Epithelial cell of proximal tubule (primary cell): ENCODE measurements around the gene PPFIA1. TPM values are rescaled to one million over a fixed set of nuclear protein-coding genes. Genes with fewer than 3 reads are reported as not detected.

Source experiments
- DNase-seq: peaks from one replicate; pipeline ENCODE4 v3.0.0-alpha.2; 2011; ENCODE audit warnings: low read depth
- H3K4me3 ChIP-seq: 2 replicates; pipeline ENCODE4 v1.5.1; 2011; ENCODE audit warnings: low read depth, mild to moderate bottlenecking, low read length
- total RNA-seq: library from RNA; depleted of rRNA; stranded (reverse); fragments of >200 nt; gene quantifications from 2 replicates; pipeline ENCODE4 v1.2.3, GENCODE V29; 2015
- TF ChIP-seq, protein P1 (sequence below): conservative IDR thresholded peaks from 2 replicates; pipeline ENCODE4 v1.5.1; 2012; ENCODE audit warnings: low read depth, mild to moderate bottlenecking, low read length

Gene PPFIA1
- total RNA-seq, 1 donor from 2014 or later: 18.0 TPM

DNA sequence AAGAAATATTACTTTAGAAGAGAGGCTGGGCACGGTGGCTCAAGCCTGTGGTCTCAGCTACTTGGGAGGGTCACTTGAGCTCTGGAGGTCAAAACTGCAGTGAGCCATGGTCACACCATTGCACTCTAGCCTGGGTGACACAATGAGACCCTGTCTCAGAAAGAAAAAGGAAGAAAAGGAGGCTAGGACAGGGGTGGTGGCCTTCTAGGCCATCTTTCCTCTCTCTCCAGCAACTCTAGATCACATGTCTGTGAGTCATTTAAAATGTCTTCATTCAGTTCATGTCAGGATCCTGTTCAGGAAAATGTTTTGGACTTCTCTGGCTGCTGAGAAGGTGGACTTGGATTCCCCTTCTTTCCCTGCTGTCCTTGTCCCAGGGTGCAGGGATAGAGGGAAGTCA lies 53.3 kb downstream of the PPFIA1 start:
- DNase-seq: no peak
- TF ChIP-seq, protein P1, sequence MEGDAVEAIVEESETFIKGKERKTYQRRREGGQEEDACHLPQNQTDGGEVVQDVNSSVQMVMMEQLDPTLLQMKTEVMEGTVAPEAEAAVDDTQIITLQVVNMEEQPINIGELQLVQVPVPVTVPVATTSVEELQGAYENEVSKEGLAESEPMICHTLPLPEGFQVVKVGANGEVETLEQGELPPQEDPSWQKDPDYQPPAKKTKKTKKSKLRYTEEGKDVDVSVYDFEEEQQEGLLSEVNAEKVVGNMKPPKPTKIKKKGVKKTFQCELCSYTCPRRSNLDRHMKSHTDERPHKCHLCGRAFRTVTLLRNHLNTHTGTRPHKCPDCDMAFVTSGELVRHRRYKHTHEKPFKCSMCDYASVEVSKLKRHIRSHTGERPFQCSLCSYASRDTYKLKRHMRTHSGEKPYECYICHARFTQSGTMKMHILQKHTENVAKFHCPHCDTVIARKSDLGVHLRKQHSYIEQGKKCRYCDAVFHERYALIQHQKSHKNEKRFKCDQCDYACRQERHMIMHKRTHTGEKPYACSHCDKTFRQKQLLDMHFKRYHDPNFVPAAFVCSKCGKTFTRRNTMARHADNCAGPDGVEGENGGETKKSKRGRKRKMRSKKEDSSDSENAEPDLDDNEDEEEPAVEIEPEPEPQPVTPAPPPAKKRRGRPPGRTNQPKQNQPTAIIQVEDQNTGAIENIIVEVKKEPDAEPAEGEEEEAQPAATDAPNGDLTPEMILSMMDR: no peak
- H3K4me3 ChIP-seq: no peak overlapping the region

DNA sequence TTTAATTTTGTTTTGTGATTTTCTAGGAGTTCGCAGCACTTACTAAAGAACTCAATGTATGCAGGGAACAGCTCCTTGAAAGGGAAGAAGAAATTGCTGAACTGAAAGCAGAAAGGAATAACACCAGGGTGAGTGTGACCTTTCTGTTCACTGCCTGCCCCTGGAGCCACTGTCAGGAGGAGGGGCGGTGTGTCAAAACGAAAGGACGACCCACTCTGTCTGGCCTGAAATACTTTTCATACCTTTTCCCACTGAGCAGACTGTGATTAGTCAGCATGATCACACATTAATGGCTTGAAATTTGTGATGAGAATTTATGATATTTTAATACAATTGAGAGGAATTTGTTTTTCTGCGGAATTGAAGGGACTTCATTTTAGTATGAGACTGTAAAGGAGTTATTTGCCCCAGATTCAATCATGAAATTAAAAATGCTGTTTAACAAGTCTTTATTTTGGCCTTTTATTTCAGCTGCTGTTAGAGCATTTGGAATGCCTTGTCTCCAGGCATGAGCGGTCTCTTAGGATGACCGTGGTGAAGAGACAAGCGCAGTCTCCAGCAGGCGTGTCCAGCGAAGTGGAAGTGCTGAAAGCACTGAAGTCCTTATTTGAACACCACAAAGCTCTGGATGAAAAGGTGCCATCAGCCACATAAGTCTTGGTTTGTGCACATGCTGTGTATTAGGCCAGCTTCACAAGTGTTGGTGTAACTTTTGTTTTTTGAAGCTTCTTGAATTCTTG lies 54.1 kb downstream of the PPFIA1 start:
- no peak for DNase-seq
- H3K4me3 ChIP-seq: no peak overlapping the region
- TF ChIP-seq, protein P1: no peak

DNA sequence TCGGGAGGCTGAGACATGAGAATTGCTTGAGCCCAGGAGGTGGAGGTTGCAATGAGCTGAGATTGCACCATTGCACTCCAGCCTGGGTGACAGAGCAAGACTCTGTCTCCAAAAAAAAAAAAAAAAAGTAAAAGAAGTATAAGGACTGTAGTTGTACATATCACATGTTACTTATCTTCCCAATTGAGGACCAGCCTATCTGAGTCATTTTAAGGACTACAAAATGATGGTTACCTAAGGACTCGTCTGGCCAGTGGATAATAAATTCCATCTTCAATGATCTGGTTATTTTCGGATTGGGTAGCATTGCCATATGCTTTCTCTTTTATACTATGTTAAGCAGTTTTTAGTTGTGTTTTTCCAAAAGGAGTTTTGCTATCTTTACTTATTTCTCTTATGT lies 55.3 kb downstream of the PPFIA1 start:
- H3K4me3 ChIP-seq: no peak overlapping the region
- DNase-seq: no peak
- TF ChIP-seq, protein P1: no peak

DNA sequence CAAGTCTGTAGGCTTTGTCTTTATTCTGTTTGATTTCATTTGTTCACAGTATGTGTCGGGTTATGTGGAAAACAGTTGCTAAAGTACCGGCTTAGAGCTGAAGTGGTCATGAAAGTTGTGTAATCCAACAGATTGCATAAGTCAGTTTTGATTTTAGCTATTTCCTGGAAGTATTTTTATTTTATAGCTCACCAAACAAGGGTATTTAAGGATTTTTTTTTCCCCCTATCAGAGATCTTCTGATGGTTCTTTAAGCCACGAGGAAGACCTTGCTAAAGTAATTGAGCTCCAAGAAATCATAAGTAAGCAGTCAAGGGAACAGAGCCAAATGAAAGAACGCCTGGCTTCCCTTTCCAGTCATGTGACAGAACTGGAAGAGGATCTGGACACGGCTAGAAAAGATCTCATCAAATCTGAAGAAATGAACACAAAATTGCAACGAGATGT lies 55.9 kb downstream of the PPFIA1 start:
- TF ChIP-seq, protein P1: no peak
- DNase-seq: no peak
- no peak overlapping the region for H3K4me3 ChIP-seq

DNA sequence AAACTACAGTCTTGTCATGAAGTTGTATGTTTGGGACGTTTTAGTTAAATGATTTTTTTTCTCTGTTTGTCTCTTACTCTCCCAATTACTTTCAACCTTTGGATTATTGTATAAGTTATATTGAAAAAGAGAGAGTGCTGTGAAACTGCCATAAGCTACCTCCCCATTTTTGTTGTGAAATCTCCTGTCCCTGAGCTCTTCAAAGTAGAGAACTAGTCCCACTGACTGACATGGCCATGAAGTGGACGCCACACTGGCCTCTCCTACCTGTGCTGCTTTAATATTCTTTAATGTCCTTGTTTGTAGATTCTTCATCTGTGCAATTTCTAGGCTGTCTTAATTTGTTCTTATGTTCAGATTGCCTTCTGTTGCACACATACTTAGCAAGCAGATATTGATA lies 56.3 kb downstream of the PPFIA1 start:
- H3K4me3 ChIP-seq: no peak overlapping the region
- no peak for DNase-seq
- TF ChIP-seq, protein P1: no peak

DNA sequence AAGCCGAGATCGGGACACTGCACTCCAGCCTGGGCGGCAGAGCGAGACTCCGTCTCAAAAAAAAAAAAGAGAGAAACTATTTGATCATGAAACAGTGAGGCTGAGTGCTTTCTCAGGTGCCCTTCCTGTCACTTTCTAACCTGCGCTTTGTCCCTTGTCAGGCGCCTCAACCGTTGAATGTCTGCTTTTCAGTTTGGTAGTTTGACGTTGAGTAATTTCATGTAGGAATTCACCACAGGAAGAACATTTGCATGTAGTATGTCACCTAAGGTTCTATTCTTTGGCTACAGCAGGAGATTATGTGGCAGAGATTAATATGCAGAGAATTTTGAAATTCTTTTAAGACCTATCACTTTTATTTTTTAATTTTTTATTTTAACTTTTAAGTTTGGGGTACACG lies 57.2 kb downstream of the PPFIA1 start:
- TF ChIP-seq, protein P1: no peak
- no peak overlapping the region for H3K4me3 ChIP-seq
- DNase-seq: no peak

DNA sequence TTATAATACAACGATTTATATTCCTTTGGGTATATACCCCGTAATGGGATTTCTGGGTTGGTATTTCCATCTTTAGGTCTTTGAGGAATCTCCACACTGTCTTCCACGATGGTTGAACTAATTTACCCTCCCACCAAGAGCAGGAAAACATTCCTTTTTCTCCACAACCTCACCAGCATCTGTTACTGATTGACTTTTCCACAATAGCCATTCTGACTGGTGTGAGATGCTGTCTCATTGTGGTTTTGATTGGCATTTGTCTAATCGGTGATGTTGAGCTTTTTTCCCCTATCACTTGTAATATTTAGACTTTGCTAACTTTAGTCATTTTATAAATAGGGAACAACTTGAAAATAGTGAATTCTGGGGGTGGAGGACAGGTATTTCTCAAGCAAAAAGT lies 58.1 kb downstream of the PPFIA1 start:
- DNase-seq: no peak
- H3K4me3 ChIP-seq: no peak overlapping the region
- TF ChIP-seq, protein P1: no peak
